LNCAP (cell line): ENCODE data around the gene RHOH.

Experiments used
- TF ChIP-seq, protein P1 (sequence below): fragments of 450-650 bp; IDR thresholded peaks from 2 replicates; pipeline ENCODE4 v1.5.1; 2017; ENCODE audit warnings: mild to moderate bottlenecking

RHOH gene, protein sequence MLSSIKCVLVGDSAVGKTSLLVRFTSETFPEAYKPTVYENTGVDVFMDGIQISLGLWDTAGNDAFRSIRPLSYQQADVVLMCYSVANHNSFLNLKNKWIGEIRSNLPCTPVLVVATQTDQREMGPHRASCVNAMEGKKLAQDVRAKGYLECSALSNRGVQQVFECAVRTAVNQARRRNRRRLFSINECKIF

DNA sequence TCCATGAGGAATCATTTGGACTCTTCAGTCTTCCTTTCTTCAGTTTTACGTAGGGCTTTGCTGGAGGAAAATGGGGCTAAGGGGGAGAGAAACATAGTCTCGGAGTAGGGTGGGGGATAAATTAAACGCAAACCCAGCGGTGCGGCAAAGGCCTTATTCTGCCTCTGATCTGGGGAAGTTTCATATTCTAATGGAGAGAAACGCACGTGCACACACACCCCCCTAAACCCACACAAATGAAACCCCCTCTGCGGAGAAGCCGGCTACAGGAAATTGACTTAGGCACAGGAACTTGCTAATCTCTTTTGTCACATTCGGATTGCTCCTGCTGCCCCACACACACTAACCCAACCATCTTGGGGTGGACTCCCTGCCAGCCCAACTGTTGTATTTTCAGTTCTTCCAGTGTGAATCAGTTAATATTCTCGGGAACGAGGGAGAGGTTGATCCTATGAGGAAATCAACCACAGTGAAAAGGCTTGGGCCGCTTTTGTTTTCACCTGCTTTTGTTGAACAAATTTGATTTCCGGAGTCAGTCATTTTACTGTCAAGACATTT is at the start of gene RHOH:
TSS of gene RHOH (plus strand) at position 308 of the 558 bp plus-strand sequence. CDS start 46,356 bp downstream, outside the sequence.
- TF ChIP-seq, protein P1, sequence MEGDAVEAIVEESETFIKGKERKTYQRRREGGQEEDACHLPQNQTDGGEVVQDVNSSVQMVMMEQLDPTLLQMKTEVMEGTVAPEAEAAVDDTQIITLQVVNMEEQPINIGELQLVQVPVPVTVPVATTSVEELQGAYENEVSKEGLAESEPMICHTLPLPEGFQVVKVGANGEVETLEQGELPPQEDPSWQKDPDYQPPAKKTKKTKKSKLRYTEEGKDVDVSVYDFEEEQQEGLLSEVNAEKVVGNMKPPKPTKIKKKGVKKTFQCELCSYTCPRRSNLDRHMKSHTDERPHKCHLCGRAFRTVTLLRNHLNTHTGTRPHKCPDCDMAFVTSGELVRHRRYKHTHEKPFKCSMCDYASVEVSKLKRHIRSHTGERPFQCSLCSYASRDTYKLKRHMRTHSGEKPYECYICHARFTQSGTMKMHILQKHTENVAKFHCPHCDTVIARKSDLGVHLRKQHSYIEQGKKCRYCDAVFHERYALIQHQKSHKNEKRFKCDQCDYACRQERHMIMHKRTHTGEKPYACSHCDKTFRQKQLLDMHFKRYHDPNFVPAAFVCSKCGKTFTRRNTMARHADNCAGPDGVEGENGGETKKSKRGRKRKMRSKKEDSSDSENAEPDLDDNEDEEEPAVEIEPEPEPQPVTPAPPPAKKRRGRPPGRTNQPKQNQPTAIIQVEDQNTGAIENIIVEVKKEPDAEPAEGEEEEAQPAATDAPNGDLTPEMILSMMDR: no peak

DNA sequence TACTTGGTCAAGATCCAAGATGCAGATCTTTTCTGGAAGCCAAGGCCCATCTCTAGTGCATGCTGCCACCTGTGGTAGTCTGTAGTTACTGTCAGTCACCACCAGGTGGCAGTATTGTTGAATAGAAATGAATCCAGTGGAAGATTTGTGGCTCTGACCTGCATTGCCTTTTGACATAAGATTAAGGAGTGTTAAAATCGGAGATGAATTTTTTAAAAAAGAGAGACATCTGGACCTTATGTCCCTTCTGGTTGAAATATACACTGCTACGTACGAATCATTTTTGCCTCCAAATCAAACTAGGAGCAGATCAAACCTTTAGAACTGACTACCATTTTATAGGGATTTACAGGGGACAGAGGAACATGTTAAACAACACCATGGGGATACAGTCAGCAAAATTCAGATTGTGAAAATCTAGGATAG is 46.9 kb upstream of the RHOH start:
- TF ChIP-seq, protein P1: peak; percentile 87

DNA sequence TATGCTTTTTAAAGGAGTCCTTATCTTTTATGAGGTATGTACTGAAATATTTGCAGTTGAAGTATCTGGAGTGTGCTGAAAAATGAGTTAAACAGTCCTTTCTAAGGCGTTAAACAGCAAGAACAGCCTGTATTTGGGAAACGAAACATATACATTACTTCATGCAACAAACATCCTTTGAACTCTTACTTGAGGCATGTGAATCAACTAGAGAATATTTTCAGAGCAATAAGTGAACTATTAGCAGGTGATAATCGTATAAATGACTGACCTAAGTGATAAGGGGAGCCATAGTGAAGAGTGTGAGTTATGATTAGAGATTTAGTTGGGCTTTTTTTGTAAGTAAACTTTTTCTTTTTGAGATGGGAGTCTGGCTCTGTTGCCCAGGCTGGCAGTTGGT is 45.9 kb upstream of the RHOH start:
- TF ChIP-seq, protein P1: no peak

GRCh38 chr4:40152637-40153036 is 44.2 kb upstream of the RHOH start:
- TF ChIP-seq, protein P1: no peak

DNA sequence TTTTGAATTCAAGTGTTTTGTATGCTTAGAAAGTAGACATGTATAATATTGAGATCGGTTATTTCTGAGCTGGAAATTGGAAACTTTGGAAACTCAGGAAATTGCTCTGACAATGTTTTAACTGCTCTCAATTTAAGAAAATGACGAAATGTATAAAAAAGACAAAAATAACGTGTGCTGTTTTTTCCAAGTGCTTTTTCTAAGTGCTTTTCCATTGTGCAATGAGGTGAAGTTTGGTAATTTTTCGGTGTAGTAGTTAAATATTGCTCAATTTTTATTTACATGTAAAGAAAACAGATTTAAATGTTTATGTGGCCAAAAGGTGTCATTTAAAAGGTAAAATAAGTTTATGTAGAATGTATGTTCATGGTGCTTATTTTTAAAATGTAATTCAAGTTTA is 39.4 kb upstream of the RHOH start:
- TF ChIP-seq, protein P1: no peak

DNA sequence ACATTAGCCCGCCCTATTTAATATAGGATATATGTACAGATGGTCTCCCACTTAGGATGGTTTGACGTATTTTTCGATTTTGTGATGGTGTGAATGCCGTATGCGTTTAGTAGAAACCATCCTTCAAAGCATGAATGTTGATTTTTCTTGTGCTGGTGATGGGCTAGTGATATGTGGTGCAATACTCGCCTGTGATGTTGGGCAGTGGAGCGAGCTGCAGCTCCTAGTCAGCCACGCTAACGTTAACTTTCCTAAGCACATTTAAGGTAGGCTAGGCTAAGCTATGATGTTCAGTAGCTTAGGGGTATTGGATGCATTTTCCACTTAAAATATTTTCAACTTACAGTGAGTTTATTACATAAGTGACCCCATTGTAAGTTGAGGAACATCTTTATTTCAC is 36.6 kb upstream of the RHOH start:
- TF ChIP-seq, protein P1: no peak

GRCh38 chr4:40164459-40164858 is 32.4 kb upstream of the RHOH start:
- TF ChIP-seq, protein P1: no peak
